CD4-positive, alpha-beta T cell treated with Interleukin-17A for 4 hours (primary cell): Measurements from ENCODE around the gene LYPD6B.

Experiments
- DNase-seq: peaks from one replicate; pipeline ENCODE4 v3.0.0-alpha.2; 2020; ENCODE audit warnings: mixed read lengths

The LYPD6B gene

GRCh38 chr2:149042881-149043280 is 4.4 kb downstream of the LYPD6B start:
- DNase-seq, result no peak

GRCh38 chr2:149044500-149044899 is 6.0 kb downstream of the LYPD6B start:
- DNase-seq, result no peak

- DNase-seq, result no peak
Measured at GRCh38 chr2:149047118-149047517, 8.6 kb downstream of the LYPD6B start.

GRCh38 chr2:149049142-149049541 is 10.6 kb downstream of the LYPD6B start:
- no peak for DNase-seq

- no peak for DNase-seq
Measured at GRCh38 chr2:149050188-149050587, 11.7 kb downstream of the LYPD6B start.

- DNase-seq, result no peak
Measured at GRCh38 chr2:149055751-149056150, 17.3 kb downstream of the LYPD6B start.

GRCh38 chr2:149056541-149057255 is 18.2 kb downstream of the LYPD6B start:
- DNase-seq, result no peak

GRCh38 chr2:149057401-149057800 is 18.9 kb downstream of the LYPD6B start:
- DNase-seq, result no peak

GRCh38 chr2:149058936-149059335 is 20.4 kb downstream of the LYPD6B start:
- DNase-seq, result no peak

- DNase-seq, result no peak
Measured at GRCh38 chr2:149059822-149060221, 21.3 kb downstream of the LYPD6B start.

GRCh38 chr2:149061133-149061745 is 22.7 kb downstream of the LYPD6B start:
- DNase-seq, result no peak

- DNase-seq, result no peak
Measured at GRCh38 chr2:149062531-149062930, 24.0 kb downstream of the LYPD6B start.

- DNase-seq, result no peak
Measured at GRCh38 chr2:149063177-149063576, 24.7 kb downstream of the LYPD6B start.

GRCh38 chr2:149064365-149064841 is 25.9 kb downstream of the LYPD6B start:
- DNase-seq, result no peak

GRCh38 chr2:149064856-149065630 is 26.5 kb downstream of the LYPD6B start:
- no peak for DNase-seq

GRCh38 chr2:149068225-149068995 is 29.9 kb downstream of the LYPD6B start:
- DNase-seq, result no peak

- peak; percentile 12 for DNase-seq
Measured at GRCh38 chr2:149068996-149069888, 30.7 kb downstream of the LYPD6B start.

GRCh38 chr2:149070681-149071320 is 32.3 kb downstream of the LYPD6B start:
- DNase-seq, result no peak

GRCh38 chr2:149075105-149075504 is 36.6 kb downstream of the LYPD6B start:
- no peak for DNase-seq

GRCh38 chr2:149075853-149076252 is 37.4 kb downstream of the LYPD6B start:
- DNase-seq, result no peak

- DNase-seq, result no peak
Measured at GRCh38 chr2:149076863-149077412, 38.4 kb downstream of the LYPD6B start.
